ENCODE data around the gene TMEM132E. TPM values are rescaled to one million over a fixed set of nuclear protein-coding genes. Genes with fewer than 3 reads are reported as not detected.

Gene TMEM132E
- total and polyA plus RNA-seq, 9 donors: 0.08 to 0.40 (median 0.20) TPM; not detected in 2

- no peak overlapping the region for H3K27ac ChIP-seq
- DNase-seq: no peak
- TF ChIP-seq EP300 (IDR thresholded peaks at IDR 0.05): no peak
- TF ChIP-seq CTCF (IDR thresholded peaks at IDR 0.05): no peak
- no peak for TF ChIP-seq POLR2A (IDR thresholded peaks at IDR 0.05)
- H3K27me3 ChIP-seq: no peaks in the 10 kb centered on the region
- intact Hi-C loops (cut with DNase I): no loop called here
- H3K4me3 ChIP-seq: no peak overlapping the region
- 64 to 72% (median 69%) methylated on average over 4 of the region's 4 CpGs for WGBS, 3 donors
- no peaks in the 10 kb centered on the region for H3K9me3 ChIP-seq
- H3K36me3 ChIP-seq: no peaks in the 10 kb centered on the region
- peaks cover 2% of the 10 kb centered on the region for H3K4me1 ChIP-seq (ENCODE audit: insufficient read depth)
Measured at GRCh38 chr17:34617398-34617797, 38.0 kb downstream of the TMEM132E start.

GRCh38 chr17:34619687-34620217 is 40.4 kb downstream of the TMEM132E start:
- intact Hi-C loops (cut with DNase I): no loop called here
- Histone ChIP-seq H3K27ac (no peak overlapping the region), H3K9me3 (no peaks in the 10 kb centered on the region), H3K4me3 (no peak overlapping the region), H3K27me3 (no peaks in the 10 kb centered on the region), H3K4me1 (ENCODE audit: insufficient read depth) (peaks cover 2% of the 10 kb centered on the region), H3K36me3 (no peaks in the 10 kb centered on the region)
- 71 to 84% (median 76%) methylated on average over 3 of the region's 3 CpGs for WGBS, 3 donors
- TF ChIP-seq EP300 (IDR thresholded peaks at IDR 0.05): no peak
- no peak for TF ChIP-seq POLR2A (IDR thresholded peaks at IDR 0.05)
- no peak for TF ChIP-seq CTCF (IDR thresholded peaks at IDR 0.05)
- no peak for DNase-seq

- intact Hi-C loops (cut with DNase I): no loop called here
- WGBS, 3 donors: 86 to 92% (median 91%) methylated on average over 5 of the region's 5 CpGs
- no peak overlapping the region for H3K4me3 ChIP-seq
- no peak for DNase-seq
- no peaks in the 10 kb centered on the region for H3K27me3 ChIP-seq
- no peak for TF ChIP-seq POLR2A (IDR thresholded peaks at IDR 0.05)
- no peak for TF ChIP-seq CTCF (IDR thresholded peaks at IDR 0.05)
- no peak for TF ChIP-seq EP300 (IDR thresholded peaks at IDR 0.05)
- H3K27ac ChIP-seq: no peak overlapping the region
- H3K9me3 ChIP-seq: no peaks in the 10 kb centered on the region
- peaks cover 2% of the 10 kb centered on the region for H3K4me1 ChIP-seq (ENCODE audit: insufficient read depth)
- H3K36me3 ChIP-seq: no peaks in the 10 kb centered on the region
Measured at GRCh38 chr17:34620458-34620857, 41.1 kb downstream of the TMEM132E start.

GRCh38 chr17:34622862-34623623 is 43.7 kb downstream of the TMEM132E start:
- H3K9me3 ChIP-seq: no peaks in the 10 kb centered on the region
- H3K4me3 ChIP-seq: no peak overlapping the region
- 87 to 90% (median 89%) methylated on average over 10 of the region's 10 CpGs for WGBS, 3 donors
- no peak overlapping the region for H3K27ac ChIP-seq
- H3K36me3 ChIP-seq: no peaks in the 10 kb centered on the region
- TF ChIP-seq EP300 (IDR thresholded peaks at IDR 0.05) (no peak), POLR2A (IDR thresholded peaks at IDR 0.05) (no peak), CTCF (IDR thresholded peaks at IDR 0.05) (no peak)
- H3K27me3 ChIP-seq: no peaks in the 10 kb centered on the region
- H3K4me1 ChIP-seq (ENCODE audit: insufficient read depth): no peaks in the 10 kb centered on the region
- intact Hi-C loops (cut with DNase I): no loop called here
- no peak for DNase-seq
